Choroid plexus epithelial cell (primary cell): ENCODE measurements around the gene ZFTA.
"Not testable (repeated sequence)": the region's sequence is repeated elsewhere in the genome, so short reads cannot be mapped to it uniquely, and the experiment has no call there.

Source experiments
- DNase-seq: peaks from one replicate; pipeline ENCODE4 v3.0.0-alpha.2; 2010; ENCODE audit warnings: low read depth
- H3K4me3 ChIP-seq: 2 replicates; pipeline ENCODE4 v1.5.1; 2011; ENCODE audit warnings: low read depth, mild to moderate bottlenecking, control low read depth, low read length, moderate library complexity
- CTCF ChIP-seq: conservative IDR thresholded peaks from 2 replicates; pipeline ENCODE4 v1.5.1; 2011; ENCODE audit warnings: low read depth, mild to moderate bottlenecking, control low read depth, inconsistent platforms, low read length, moderate library complexity

Gene ZFTA

GRCh38 chr11:63813035-63813562 is 44.5 kb upstream of the ZFTA start, which contains the start of gene SPINDOC:
TSS of gene SPINDOC (plus strand) at chr11:63813456. CDS start at chr11:63813687, 231 bp downstream.
- TF ChIP-seq CTCF: no peak
- DNase-seq: peak; percentile 58
- peak within 1 kb of the TSS; percentile 92 for H3K4me3 ChIP-seq

- no peak for DNase-seq
- no peak for TF ChIP-seq CTCF
- no peak overlapping the region for H3K4me3 ChIP-seq
Measured at GRCh38 chr11:63811522-63811921, 42.9 kb upstream of the ZFTA start.

GRCh38 chr11:63810383-63810782 is 41.8 kb upstream of the ZFTA start:
- H3K4me3 ChIP-seq, DNase-seq: not testable (repeated sequence)

- no peak for TF ChIP-seq CTCF
- H3K4me3 ChIP-seq: no peak overlapping the region
- peak; percentile 30 for DNase-seq
Measured at GRCh38 chr11:63805844-63806415, 37.4 kb upstream of the ZFTA start.

- no peak for DNase-seq
- TF ChIP-seq CTCF: no peak
- no peak overlapping the region for H3K4me3 ChIP-seq
Measured at GRCh38 chr11:63804259-63804658, 35.7 kb upstream of the ZFTA start.

GRCh38 chr11:63802637-63803414 is 34.3 kb upstream of the ZFTA start:
- H3K4me3 ChIP-seq: no peak overlapping the region
- TF ChIP-seq CTCF: no peak
- peak; percentile 64 for DNase-seq

- TF ChIP-seq CTCF: no peak
- no peak overlapping the region for H3K4me3 ChIP-seq
- DNase-seq: no peak
Measured at GRCh38 chr11:63800921-63801320, 32.3 kb upstream of the ZFTA start.
